Midbrain (tissue), 1 donor: ENCODE measurements around the gene LLGL2.

ENCODE experiments used
- DNase-seq: peaks from one replicate; lab custom pipeline; 2025; lab: John Stamatoyannopoulos, UW

LLGL2 gene

DNA sequence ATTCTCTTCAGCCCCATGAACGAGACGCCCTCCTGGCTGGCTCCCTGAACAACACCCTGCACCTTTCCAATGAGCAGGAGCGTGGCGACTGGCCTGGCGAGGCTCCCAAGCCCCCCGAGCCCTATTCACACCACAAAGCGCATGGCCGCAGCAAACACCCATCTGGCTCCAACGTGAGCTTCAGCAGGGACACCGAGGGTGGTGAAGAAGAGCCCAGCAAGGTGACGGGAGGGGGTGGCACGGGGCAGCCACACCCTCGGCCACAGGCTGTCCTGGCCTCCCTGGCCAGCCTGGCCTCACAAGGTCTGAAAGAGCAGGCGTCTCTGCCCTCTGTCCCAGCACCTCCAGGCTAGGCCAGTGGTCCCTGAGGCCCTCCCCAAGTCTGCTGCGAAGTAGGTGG lies 33.8 kb upstream of the LLGL2 start:
- DNase-seq = no peak

DNA sequence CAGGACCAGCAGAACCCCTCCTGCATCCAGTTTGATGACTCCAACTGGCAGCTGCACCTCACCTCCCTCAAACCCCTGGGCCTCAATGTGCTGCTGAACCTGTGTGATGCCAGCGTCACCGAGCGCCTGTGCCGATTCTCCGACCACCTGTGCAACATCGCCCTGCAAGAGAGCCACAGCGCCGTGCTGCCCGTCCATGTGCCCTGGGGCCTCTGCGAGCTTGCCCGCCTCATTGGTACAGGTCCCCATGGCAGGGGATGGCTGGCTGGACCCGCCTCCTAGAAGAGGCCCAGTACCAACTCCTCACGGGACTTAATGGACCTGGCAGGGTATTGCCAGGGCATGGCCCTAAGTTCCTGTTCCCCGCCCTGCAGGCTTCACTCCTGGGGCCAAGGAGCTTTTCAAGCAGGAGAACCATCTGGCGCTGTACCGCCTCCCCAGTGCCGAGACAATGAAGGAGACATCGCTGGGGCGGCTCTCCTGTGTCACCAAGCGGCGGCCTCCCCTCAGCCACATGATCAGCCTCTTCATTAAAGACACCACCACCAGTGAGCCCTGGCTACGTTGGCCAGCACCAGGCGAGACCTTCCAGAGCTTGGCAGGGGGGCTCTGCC lies 32.8 kb upstream of the LLGL2 start:
- DNase-seq = no peak

DNA sequence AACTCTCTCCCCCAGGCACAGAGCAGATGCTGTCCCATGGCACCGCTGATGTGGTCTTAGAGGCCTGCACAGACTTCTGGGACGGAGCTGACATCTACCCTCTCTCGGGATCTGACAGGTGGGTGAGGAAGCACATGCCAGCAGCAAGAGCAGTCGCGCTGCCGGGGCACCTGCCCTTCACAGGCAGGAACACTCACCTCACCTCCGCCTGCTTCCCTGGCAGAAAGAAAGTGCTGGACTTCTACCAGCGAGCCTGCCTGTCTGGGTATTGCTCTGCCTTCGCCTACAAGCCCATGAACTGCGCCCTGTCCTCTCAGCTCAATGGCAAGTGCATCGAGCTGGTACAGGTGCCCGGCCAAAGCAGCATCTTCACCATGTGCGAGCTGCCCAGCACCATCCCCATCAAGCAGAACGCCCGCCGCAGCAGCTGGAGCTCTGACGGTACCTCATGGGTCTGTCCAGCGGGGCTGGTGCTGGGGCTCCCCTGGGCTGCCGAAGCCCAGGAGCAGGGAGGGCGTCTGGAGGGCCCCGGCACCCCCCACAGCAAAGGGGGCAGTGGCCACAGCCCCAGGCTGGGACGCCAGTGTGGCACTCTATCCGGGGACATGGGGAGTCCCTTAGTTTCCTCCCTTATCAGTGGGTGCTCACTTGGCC lies 31.9 kb upstream of the LLGL2 start:
- DNase-seq = no peak

DNA sequence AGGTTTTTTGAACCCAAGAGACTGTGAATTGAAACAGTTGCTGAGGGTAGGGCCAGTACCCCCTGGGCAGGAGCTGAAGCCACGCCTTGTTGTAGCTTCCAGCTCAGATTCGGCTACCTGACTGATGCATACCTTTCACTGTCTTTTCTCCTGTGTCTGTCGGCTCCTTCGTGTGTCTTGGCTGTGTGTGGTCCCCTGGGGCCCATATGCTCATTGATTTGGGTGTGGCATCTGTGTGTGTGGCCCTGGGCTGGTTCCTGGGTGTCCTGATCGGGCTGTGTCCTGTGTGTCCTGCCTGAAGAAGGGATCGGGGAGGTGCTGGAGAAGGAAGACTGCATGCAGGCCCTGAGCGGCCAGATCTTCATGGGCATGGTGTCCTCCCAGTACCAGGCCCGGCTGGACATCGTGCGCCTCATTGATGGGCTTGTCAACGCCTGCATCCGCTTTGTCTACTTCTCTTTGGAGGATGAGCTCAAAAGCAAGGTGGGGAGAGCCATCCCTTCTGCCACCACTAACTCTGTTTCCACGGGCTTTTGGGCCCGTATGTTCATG lies 31.1 kb upstream of the LLGL2 start:
- DNase-seq = no peak

DNA sequence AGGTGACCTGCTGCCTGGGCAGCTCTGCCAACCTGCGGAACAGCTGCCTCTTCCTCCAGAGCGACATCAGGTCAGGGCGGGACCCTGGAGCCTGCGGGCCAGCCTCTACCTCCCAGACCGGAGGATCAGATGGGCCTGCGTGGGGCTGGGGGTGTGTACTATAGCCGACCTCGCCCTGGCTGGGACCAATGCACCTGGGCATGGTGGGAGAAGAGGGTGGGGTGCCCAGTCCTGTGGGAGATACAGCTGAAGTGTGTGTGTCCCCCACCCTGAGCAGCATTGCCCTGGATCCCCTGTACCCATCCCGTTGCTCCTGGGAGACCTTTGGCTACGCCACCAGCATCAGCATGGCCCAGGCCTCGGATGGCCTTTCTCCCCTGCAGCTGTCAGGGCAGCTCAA lies 29.5 kb upstream of the LLGL2 start:
- DNase-seq = no peak

DNA sequence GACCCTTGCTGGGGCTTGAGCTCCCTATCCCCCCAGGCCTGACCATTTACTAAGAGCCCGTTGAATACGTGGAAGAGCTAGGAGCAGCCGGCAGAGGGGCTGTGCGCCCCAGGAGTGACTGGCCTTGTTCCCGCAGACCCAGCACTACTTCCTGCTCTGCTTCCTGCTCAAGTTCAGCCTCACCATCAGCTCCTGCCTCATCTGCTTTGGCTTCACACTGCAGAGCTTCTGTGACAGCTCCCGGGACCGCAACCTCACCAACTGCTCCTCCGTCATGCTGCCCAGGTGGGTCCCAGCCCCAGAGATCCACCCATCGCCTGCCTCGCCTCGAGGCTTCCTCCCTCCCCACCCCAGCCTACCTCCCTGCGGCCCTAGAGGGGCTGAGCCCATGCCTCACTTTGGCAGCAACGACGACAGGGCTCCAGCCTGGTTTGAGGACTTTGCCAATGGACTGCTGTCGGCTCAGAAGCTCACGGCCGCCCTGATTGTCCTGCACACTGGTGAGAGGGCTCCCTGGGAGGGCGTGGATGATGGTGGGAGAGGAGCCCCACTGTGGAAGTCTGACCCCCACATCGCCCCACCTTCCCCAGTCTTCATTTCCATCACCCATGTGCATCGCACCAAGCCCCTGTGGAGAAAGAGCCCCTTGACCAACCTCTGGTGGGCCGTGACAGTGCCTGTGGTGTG lies 27.3 kb upstream of the LLGL2 start:
- DNase-seq = no peak

DNA sequence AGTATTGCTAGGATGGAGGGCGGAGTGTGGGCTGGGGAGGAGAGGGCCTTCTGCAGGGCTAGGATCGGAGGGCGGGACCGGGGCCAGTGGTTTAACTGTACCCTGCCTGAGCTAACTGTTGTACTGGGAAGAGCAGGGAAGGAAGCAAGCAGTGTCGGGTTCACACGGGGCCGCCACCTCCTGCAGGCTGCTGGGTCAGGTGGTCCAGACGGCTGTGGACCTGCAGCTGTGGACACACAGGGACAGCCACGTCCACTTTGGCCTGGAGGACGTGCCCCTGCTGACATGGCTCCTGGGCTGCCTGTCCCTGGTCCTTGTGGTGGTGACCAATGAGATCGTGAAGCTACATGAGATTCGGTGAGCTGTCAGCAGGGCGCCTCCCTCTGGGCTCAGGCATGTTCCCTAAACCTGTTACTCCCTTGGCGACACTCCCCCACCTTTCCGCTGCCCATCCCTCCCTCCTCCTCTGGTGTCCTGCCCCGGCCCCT lies 26.7 kb upstream of the LLGL2 start:
- no peak for DNase-seq

DNA sequence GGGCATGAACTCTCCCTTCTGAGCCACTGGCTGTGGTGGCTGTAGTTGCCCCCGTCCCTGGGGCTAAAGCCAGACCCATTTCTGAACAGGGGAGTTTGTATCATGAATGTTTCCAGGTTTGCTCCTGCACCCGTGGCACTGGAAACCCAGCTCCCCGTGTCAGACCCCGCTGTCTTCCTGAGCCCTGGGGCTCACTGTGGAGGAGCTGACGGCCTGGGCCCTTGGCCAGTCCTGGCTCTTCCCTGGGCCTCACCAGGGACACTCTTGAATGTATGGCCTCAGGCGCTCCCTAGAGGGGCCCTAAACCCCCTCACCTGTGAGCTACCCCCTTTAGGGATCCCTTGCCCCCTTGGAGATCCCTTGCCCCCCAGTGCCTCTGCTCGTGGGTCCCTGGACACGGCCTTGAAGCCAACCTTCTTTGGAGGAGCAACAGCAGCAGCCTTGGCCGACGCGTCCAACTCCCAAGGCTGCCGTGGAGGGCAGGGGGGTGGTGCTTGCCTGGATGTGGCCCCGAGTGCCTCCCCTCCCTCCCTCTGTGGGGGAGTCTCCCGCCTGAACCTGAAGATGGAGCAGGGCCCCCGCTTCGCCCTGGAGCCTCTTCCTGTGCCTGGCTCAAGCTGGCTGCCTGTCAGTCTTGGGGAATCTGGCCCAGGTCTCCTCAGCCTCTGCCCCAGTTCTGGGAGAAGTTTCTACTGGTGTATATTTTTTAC lies 26.0 kb upstream of the LLGL2 start:
- DNase-seq = no peak

DNA sequence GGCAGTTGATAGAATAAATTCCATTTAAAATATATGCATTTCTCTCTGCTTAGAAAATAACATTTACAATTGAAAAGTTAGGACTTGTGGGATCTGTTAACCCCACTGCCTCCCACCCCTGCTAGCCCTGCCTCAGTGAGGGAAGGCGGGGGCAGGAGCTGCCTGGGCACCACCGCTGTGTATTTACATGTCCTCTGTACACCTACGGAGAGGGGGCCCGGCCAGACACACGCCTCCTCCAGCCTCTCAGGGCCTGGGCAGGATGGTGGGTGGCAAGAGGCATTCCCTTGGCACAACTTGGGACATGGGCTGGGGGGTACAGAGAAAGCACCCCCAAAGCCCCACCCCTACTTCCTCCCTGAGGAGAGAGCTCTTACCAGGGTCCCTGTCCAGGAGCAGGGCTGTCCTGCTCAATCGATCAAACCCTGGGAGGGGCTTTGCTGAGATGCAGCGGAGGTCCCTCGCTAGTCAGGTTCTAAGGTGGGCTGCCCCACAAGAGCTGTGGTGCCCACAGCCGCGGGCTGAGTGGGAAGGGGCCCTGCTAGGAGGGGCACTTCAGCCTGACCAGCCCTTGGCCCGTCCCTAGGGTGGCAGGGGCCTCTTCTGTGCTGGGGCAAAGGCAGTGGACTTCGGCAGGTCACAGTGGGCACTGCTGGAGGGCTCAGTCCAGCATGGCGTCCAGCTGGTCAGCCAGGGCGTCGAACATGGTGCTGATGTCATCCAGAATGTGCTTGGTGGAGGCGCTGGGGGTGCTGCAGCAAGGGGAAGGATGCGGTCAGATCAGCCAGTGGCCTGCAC lies 24.9 kb upstream of the LLGL2 start:
- no peak for DNase-seq

DNA sequence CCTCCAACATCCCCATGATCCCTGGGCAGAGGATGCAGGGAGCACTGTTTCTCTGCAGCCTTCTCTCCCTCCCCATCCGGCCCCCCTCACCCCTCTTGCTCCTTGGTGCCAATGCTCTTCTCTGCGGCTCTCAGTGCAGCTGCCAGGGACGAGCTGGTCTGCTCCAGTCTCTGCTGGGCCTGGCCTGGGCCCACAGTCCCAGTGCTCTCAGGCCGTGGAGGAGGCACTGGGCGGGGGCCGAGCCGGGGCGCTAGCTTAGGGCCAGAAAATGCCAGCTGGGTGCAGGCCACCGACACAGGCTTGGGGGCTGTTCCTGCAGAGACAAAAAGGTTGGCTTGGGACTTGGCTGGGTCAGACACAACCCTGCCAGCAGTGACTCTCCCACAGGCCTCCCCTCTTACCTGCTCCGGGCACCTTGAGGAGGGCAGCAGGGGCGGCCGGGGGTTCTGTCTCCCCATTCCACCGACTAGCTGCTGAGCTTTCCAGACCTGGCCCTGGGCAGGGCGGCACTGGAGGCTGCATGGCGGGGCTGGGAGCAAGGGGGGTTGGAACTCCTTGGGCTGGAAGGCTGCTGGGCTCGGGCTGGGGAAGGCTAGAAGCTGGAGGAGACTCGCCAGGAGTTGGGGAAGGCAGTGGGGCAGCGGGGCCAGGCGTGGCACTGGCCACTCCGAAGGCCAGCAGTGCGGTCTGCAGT lies 24.0 kb upstream of the LLGL2 start:
- DNase-seq = peak; percentile 88

DNA sequence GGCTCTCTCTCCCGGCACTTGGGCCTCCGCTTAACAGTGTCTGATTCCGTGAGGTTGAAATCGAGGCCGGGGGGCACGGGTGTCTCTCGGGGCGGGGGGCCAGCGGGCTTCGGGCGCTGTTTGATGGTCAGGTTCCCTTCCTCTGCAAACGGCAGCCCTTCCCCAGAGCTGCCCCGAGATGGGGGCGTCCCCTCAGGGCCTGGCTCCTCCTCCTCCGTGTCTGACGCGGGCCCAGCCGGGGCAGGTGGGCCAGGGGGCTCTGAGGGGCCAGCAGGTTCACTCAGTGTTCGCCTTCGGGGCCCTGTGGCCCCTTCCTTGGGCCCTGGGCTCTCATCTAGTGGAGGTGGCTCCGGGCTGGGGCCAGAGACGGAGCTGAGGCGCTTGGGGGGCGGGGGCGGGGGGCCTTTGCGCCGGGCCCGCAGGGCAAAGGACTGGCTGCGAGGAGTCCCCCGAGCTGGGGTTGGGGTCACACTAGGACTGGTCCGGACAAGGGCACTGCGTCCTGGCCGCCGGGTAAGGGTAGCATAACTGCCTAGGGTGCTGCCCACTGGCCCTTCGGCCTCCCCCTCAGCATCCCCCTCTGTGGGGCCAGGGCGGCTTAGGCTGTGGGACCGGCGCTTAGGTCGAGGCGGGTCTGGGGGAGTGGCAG lies 23.3 kb upstream of the LLGL2 start:
- no peak for DNase-seq

DNA sequence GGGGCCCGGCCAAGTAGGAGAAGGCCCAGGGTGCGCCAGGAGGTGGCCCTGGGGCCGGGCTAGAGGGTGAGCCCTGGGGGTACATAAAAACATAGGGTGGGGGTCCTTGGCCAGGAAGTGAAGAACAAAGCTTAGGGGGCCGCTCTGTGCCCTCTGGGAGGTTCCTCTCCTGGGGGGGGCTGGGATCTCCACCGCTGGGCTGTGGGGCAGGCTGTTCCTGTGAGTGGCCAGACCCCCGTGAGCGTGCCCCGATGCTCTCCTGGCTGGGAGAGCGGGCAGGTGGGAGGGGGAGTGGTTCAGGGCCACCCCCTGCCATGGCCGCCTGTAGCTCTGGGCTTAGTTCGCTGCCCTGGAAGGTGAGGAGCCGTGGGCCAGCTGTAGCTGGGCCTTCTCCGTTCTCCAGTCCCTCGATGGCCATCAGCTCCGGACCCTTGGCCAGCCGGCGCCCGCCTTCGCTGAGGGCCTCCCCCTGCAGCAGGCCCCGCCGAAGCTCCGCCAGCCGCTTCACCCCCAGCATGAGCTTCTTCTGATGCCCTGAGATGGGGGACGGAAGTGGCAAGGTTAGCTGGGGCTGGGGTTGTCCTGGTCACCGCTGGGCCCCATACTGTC lies 22.7 kb upstream of the LLGL2 start:
- no peak for DNase-seq

DNA sequence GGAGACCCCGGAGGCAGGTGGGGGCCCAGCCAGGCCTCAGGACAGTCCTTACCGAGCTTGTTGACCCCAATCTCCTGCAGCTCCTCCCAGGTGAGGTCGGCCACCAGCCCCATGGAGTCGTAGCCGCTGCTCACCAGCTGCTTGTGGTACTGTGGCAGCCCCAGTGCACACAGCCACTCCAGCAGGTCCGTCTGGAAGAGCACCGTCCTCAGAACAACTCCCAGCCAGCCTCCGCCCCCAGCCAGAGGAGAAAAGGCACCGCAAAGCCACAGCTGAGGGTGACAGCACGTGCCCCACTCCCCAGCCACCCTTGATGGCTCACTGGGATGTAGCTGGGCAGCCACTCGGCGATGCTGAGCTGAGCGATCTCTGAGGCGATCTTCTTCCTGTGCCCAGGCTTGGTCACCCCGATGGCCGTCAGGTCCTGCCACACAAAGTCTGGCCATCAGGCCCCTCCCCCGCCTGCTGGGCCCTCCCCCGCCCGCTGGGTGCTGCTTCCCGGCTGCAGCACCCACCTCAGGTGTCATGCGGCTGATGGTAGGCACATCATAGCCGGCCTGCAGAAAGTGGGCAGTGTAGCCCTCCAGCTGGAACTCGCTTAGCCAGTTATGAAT lies 22.1 kb upstream of the LLGL2 start:
- no peak for DNase-seq

DNA sequence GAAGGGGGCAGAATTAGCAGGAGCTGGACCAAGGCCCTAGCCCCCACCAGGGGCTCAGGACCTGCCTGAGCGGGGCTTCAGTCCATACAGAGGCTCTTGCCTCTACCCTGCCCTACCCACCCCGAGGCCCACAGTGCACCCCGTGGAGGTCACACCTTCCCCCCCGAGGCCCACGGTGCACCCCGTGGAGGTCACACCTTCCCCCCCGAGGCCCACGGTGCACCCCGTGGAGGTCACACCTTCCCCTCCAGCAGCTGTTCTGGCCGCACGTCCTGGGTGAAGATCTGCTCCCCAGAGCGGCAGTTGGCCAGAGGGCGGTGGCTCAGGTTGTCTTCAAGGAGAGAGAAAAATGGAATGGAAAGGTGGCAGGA lies 21.5 kb upstream of the LLGL2 start:
- DNase-seq = no peak

DNA sequence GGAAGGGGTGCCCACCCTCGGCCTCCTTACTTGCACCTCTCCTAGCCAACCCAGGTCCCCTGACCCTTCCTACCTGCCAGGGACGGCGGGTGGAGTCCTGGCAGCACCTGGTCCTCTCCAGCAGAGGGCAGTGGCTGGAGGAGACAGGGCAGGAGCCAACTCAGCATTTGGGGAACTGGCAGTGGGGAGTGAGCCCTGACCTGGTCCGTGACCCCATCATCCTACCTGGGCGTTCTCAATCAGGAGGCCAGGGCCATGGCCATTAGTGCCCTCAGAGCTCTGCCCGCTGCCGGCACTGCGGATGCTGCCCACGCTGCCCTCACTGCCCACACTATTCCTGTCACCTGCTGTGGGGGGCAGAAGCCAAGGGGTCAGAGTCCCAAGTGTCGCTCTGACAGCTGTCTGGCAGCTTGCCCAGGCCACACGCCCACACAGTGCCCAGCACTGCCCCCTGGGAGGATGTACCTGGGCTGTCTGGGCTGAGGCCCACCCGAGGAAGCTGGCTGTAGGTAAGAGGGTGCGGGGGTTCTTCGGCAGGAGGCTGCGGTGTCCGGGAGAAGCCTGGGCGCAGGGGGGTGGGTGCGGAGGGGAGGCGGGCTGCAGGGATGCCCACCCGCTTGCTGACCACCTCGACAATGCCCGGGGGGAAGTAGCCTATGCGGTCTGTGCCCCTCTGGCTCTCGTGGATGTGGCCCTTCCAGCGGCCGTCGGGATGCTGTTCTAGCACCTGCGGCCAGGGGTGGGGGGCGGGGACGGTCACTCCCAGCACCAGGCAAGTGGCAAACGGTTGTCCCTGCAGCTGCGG lies 20.9 kb upstream of the LLGL2 start:
- DNase-seq = no peak

DNA sequence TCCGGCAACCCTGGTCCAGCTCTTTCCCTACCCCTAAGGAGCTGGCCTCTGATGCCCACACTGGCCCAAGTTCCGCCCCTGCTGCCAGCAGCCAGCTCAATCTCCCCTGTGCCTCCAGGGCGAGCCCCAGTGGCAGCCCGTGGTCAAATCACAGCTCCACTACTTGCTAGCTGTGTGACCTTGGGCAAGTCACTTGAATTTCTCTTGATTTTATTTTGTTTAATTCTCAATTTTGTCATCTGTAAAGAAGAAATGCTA lies 20.4 kb upstream of the LLGL2 start:
- no peak for DNase-seq

DNA sequence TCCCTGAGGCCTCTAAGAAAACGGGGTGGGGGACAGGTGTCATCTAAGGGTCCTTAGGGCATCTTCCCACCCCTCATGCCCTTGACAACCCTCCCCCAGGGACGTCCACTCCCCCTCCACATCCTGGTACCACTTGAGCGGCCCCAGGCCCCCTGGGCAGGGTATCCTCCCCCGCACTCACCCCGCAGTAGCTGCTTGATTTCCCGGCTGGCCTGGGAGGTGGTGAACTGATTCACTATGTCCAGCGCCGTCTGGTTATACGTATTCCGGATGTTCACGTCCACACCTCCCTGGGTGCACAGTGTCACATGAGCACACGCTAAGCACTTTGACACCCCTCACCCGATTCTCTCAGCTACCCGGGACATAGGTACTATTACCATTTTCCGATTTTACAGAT lies 19.9 kb upstream of the LLGL2 start:
- no peak for DNase-seq

DNA sequence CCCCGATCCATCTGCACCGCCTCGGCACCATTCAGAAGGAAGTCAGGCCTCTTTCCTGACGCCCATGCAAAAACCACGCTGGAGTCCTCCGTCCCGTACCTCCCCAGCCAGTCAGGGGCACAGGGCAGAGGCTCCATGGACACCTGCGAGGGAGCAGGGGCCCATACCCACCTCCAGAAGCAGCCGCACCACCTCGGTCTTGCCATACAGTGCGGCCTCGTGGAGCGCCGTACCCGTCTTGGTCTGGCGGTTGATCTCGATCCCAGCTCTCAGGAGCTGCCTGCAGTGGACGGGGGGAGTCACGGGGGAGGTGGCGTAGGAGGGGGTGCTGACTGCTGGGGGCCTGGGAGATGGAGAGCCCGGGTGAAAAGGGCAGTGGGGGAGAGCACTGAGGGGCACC lies 19.4 kb upstream of the LLGL2 start:
- DNase-seq = no peak

DNA sequence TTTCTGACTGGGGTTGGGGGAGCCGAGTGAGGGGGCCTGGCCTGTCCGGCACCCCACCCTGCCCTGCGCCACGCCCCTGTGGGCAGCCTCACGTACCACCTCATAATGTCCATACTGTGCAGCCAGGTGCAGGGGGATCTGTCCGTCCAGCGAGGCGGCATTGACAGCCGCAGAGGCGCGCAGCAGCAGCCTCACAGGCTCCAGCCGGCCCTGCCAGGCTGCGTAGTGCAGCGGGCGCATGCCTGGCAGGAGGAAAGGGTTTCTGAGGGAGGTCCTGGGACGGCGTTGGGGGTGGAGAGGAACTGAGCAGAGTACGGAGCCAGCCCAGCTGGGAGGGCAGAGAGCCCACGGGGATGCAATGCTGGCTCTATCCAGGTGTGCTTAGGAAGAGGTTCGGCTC lies 18.6 kb upstream of the LLGL2 start:
- DNase-seq = no peak
